ENCODE results near the gene TP73.

DNA sequence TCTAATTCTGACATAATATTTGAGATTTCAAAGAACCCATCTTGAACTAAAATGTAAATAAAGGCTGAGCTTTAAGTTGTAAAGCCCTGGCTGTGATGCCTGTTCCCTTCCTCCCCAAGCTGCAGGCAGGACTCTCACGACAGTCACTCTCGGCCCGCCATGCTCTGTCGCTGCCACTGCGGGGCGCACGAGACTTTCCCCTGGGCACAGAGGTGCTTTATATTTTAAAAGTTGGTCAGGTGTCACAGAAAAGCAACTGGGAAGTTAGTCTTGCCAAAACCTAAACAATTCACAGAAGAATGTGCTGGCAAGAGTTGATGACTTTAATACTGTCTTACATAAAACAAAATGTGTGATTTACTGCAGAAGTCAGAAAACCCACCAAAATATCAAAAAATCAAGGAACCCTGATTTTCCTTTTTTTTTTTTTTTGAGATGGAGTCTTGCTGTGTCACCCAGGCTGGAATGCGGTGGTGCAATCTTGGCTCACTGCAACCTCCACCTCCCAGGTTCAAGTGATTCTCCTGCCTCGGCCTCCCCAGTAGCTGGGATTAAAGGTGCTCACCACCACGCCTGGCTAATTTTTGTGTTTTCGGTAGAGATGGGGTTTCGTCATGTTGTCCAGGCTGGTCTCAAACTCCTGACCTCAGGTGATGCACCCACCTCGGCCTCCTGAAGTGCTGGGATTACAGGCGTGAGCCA is 133.3 kb downstream of the TP73 start:
- no peak for TF ChIP-seq EZH2 (IDR thresholded peaks at IDR 0.05; ENCODE audit: borderline replicate concordance, insufficient read depth, low read depth, low read length, poor library complexity, severe bottlenecking)
- TF ChIP-seq, protein P1, sequence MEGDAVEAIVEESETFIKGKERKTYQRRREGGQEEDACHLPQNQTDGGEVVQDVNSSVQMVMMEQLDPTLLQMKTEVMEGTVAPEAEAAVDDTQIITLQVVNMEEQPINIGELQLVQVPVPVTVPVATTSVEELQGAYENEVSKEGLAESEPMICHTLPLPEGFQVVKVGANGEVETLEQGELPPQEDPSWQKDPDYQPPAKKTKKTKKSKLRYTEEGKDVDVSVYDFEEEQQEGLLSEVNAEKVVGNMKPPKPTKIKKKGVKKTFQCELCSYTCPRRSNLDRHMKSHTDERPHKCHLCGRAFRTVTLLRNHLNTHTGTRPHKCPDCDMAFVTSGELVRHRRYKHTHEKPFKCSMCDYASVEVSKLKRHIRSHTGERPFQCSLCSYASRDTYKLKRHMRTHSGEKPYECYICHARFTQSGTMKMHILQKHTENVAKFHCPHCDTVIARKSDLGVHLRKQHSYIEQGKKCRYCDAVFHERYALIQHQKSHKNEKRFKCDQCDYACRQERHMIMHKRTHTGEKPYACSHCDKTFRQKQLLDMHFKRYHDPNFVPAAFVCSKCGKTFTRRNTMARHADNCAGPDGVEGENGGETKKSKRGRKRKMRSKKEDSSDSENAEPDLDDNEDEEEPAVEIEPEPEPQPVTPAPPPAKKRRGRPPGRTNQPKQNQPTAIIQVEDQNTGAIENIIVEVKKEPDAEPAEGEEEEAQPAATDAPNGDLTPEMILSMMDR (IDR thresholded peaks at IDR 0.05): no peak

Data from B cell (primary cell).